SKM-1 treated with dmso at 0.1 percent for 144 hours (cell line): ENCODE results near the gene MUC3A.

Experiments
- DNase-seq: peaks from one replicate; lab custom pipeline; 2025; ENCODE audit not compliant: unreplicated experiment; lab: John Stamatoyannopoulos, UW

The MUC3A gene

GRCh38 chr7:100944138-100944537 lies 5.2 kb upstream of the MUC3A start:
- no peak for DNase-seq

GRCh38 chr7:100946111-100946510 lies 3.2 kb upstream of the MUC3A start:
- no peak for DNase-seq

- DNase-seq: no peak
These were observed 2.5 kb upstream of the MUC3A start for GRCh38 chr7:100946766-100947365.

GRCh38 chr7:100947792-100948191 lies 1.5 kb upstream of the MUC3A start:
- no peak for DNase-seq

GRCh38 chr7:100949933-100950443 lies 654 bp downstream of the MUC3A start:
- no peak for DNase-seq

GRCh38 chr7:100951172-100951571 lies 1.8 kb downstream of the MUC3A start:
- no peak for DNase-seq

GRCh38 chr7:100951888-100952560 lies 2.7 kb downstream of the MUC3A start:
- DNase-seq: no peak

GRCh38 chr7:100952641-100953040 lies 3.3 kb downstream of the MUC3A start:
- DNase-seq: no peak

GRCh38 chr7:100957832-100958421 lies 8.6 kb downstream of the MUC3A start:
- DNase-seq: no peak

- DNase-seq: no peak
These were observed 10.6 kb downstream of the MUC3A start for GRCh38 chr7:100959894-100960293.

- no peak for DNase-seq
These were observed 13.2 kb downstream of the MUC3A start for GRCh38 chr7:100962537-100962936.

- DNase-seq: no peak
These were observed 14.1 kb downstream of the MUC3A start for GRCh38 chr7:100963386-100963785.

GRCh38 chr7:100963874-100964273 lies 14.5 kb downstream of the MUC3A start:
- no peak for DNase-seq

- no peak for DNase-seq
These were observed 15.3 kb downstream of the MUC3A start for GRCh38 chr7:100964630-100965029.

- DNase-seq: no peak
These were observed 15.8 kb downstream of the MUC3A start for GRCh38 chr7:100965045-100965722.

GRCh38 chr7:100965723-100966541 lies 16.6 kb downstream of the MUC3A start:
- DNase-seq: no peak

GRCh38 chr7:100966542-100967291 lies 17.4 kb downstream of the MUC3A start:
- no peak for DNase-seq

GRCh38 chr7:100967292-100967863 lies 18.0 kb downstream of the MUC3A start:
- no peak for DNase-seq

GRCh38 chr7:100968031-100968430 lies 18.7 kb downstream of the MUC3A start:
- DNase-seq: no peak

GRCh38 chr7:100968650-100969049 lies 19.3 kb downstream of the MUC3A start:
- DNase-seq: no peak
